ENCODE measurements around the gene SUMF1.

SUMF1 gene

DNA sequence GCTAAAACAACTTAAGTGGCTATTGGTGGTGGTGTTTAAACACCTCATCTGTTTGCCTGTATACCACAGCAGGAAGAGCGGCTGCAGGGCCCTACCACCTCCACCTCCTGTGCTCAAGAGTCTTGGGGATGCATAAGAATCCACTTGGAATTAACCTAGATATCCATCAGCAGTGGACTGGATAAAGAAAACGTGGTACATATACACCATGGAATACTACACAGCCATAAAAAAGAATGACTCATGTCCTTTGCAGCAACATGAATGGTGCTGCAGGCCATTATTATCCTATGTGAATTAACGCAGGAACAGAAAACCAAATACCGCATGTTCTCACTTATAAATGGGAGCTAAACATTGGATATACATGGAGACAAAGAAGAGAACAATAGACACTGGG, 87.1 kb downstream of the SUMF1 start:
- WGBS, 2 donors (ENCODE audit: extremely low coverage in 2 of 2, insufficient read length in 2 of 2, insufficient replicate concordance in 1 of 2) = no CpG with 5 or more reads among the region's 4 CpGs

DNA sequence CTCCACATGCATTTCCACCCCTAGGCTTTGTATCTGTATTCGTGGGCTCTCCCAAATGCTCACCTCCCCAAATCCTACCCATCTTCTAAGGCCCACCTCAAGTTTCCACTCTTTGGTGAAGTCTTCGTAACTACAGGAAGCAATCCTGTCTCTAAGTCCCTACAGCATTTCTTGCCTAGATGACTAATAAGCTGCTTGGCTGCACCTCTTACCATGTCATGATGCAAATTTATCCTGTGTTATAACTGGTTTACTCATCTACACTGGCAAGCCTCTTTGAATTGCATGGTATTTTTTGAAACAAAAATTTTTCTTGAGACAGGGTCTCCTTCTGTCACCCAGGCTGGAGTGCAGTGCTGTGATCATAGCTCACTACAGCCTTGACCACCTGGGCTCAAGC, 90.6 kb downstream of the SUMF1 start:
- no peak overlapping the region for H2BK12ac ChIP-seq (ENCODE audit: low read length)
- no peak overlapping the region for H3K9ac ChIP-seq (ENCODE audit: low read depth, low read length, poor library complexity)
- no peak overlapping the region for H2AK5ac ChIP-seq (ENCODE audit: low read depth, low read length)
- no peak overlapping the region for H3K14ac ChIP-seq (ENCODE audit: low read length)
- H3K27me3 ChIP-seq (ENCODE audit: control insufficient read depth in 3 of 3, insufficient read depth in 3 of 3, low read depth in 1 of 3, low read length in 3 of 3) = no peaks in the 10 kb centered on the region
- no peak overlapping the region for H2BK5ac ChIP-seq (ENCODE audit: low read length)
- no peaks in the 10 kb centered on the region for H3K4me1 ChIP-seq (ENCODE audit: control insufficient read depth in 2 of 2, insufficient read depth in 1 of 2, low read depth in 1 of 2, low read length in 2 of 2)
- H3K4me3 ChIP-seq (ENCODE audit: low read length in 2 of 2) = no peak overlapping the region
- H3K79me1 ChIP-seq (ENCODE audit: low read depth, low read length) = no peaks in the 10 kb centered on the region
- H3K4me2 ChIP-seq (ENCODE audit: insufficient read depth, low read length, poor library complexity, severe bottlenecking) = no peak overlapping the region
- no peak for DNase-seq (ENCODE audit: low spot score)
- WGBS, 2 donors (ENCODE audit: extremely low coverage in 2 of 2, insufficient read length in 2 of 2, insufficient replicate concordance in 1 of 2) = no CpG with 5 or more reads among the region's 2 CpGs
- H2AFZ ChIP-seq (ENCODE audit: low read length) = no peak overlapping the region
- H3K9me3 ChIP-seq (replicated peaks in 1 of 2; ENCODE audit: control insufficient read depth in 2 of 2, insufficient read depth in 1 of 2, low read depth in 1 of 2, low read length in 2 of 2) = peaks cover 0 to 13% of the 10 kb centered on the region in 2 donors
- H4K8ac ChIP-seq (ENCODE audit: low read depth, low read length) = no peak overlapping the region
- H2BK120ac ChIP-seq (ENCODE audit: low read depth, low read length) = no peak overlapping the region
- no peak overlapping the region for H3K27ac ChIP-seq (replicated peaks; ENCODE audit: low read length)
- H3K18ac ChIP-seq (ENCODE audit: low read length) = no peak overlapping the region
- no peaks in the 10 kb centered on the region for H3K36me3 ChIP-seq (replicated peaks in 1 of 2; ENCODE audit: control insufficient read depth in 2 of 2, insufficient read depth in 2 of 2, low read length in 2 of 2)
- no peak overlapping the region for H3K23ac ChIP-seq (ENCODE audit: low read depth, low read length, poor library complexity)
- no peak overlapping the region for H2BK15ac ChIP-seq (ENCODE audit: low read length)
- no peak overlapping the region for H3K4ac ChIP-seq (ENCODE audit: low read length)
- H4K91ac ChIP-seq (ENCODE audit: low read depth, low read length, poor library complexity) = no peak overlapping the region

More for the DNA sequence above, 87.1 kb downstream of the SUMF1 start:
- no peak overlapping the region for H3K27ac ChIP-seq (replicated peaks; ENCODE audit: low read length)
- H2BK120ac ChIP-seq (ENCODE audit: low read depth, low read length) = no peak overlapping the region
- no peak overlapping the region for H3K18ac ChIP-seq (ENCODE audit: low read length)
- no peaks in the 10 kb centered on the region for H3K27me3 ChIP-seq (ENCODE audit: control insufficient read depth in 3 of 3, insufficient read depth in 3 of 3, low read depth in 1 of 3, low read length in 3 of 3)
- H2AK5ac ChIP-seq (ENCODE audit: low read depth, low read length) = no peak overlapping the region
- H3K4me1 ChIP-seq (ENCODE audit: control insufficient read depth in 2 of 2, insufficient read depth in 1 of 2, low read depth in 1 of 2, low read length in 2 of 2) = no peaks in the 10 kb centered on the region
- no peak overlapping the region for H3K14ac ChIP-seq (ENCODE audit: low read length)
- no peak overlapping the region for H3K23ac ChIP-seq (ENCODE audit: low read depth, low read length, poor library complexity)
- no peaks in the 10 kb centered on the region for H3K36me3 ChIP-seq (replicated peaks in 1 of 2; ENCODE audit: control insufficient read depth in 2 of 2, insufficient read depth in 2 of 2, low read length in 2 of 2)
- no peak overlapping the region for H3K4ac ChIP-seq (ENCODE audit: low read length)
- no peak overlapping the region for H2AFZ ChIP-seq (ENCODE audit: low read length)
- no peaks in the 10 kb centered on the region for H3K79me1 ChIP-seq (ENCODE audit: low read depth, low read length)
- H2BK15ac ChIP-seq (ENCODE audit: low read length) = no peak overlapping the region
- H3K4me3 ChIP-seq (ENCODE audit: low read length in 2 of 2) = no peak overlapping the region
- DNase-seq (ENCODE audit: low spot score) = no peak
- no peak overlapping the region for H2BK12ac ChIP-seq (ENCODE audit: low read length)
- H3K9me3 ChIP-seq (replicated peaks in 1 of 2; ENCODE audit: control insufficient read depth in 2 of 2, insufficient read depth in 1 of 2, low read depth in 1 of 2, low read length in 2 of 2) = no peaks in the 10 kb centered on the region
- H4K8ac ChIP-seq (ENCODE audit: low read depth, low read length) = no peak overlapping the region
- H2BK5ac ChIP-seq (ENCODE audit: low read length) = no peak overlapping the region
- H4K91ac ChIP-seq (ENCODE audit: low read depth, low read length, poor library complexity) = no peak overlapping the region
- no peak overlapping the region for H3K4me2 ChIP-seq (ENCODE audit: insufficient read depth, low read length, poor library complexity, severe bottlenecking)
- no peak overlapping the region for H3K9ac ChIP-seq (ENCODE audit: low read depth, low read length, poor library complexity)

DNA sequence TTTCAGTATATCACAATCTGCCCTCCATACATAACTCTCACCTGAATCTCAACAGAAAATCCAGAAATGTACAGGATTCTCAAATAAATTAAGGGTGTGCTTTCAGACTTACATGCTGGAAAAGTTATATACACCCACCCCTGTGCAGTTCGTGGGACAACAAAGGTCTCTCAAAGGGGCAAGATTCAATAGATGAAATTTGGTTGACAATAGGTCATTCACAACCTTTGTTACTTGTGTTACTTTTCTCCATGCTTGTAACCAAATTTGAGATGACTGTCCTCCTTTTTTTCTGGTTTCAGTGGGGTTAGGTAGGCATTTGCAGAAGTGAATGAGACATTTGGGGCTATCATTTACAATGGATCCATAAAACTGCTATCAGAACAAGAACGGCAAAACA, 91.2 kb downstream of the SUMF1 start:
- DNase-seq (ENCODE audit: low spot score) = no peak
- no peak overlapping the region for H3K27ac ChIP-seq (replicated peaks; ENCODE audit: low read length)
- no peak overlapping the region for H2BK12ac ChIP-seq (ENCODE audit: low read length)
- H2BK5ac ChIP-seq (ENCODE audit: low read length) = no peak overlapping the region
- no peak overlapping the region for H3K23ac ChIP-seq (ENCODE audit: low read depth, low read length, poor library complexity)
- no peak overlapping the region for H3K4me3 ChIP-seq (ENCODE audit: low read length in 2 of 2)
- WGBS, 2 donors (ENCODE audit: extremely low coverage in 2 of 2, insufficient read length in 2 of 2, insufficient replicate concordance in 1 of 2) = no CpG with 5 or more reads among the region's 2 CpGs
- H3K4me2 ChIP-seq (ENCODE audit: insufficient read depth, low read length, poor library complexity, severe bottlenecking) = no peak overlapping the region
- no peak overlapping the region for H3K14ac ChIP-seq (ENCODE audit: low read length)
- no peak overlapping the region for H4K91ac ChIP-seq (ENCODE audit: low read depth, low read length, poor library complexity)
- H2AFZ ChIP-seq (ENCODE audit: low read length) = no peak overlapping the region
- H3K27me3 ChIP-seq (ENCODE audit: control insufficient read depth in 3 of 3, insufficient read depth in 3 of 3, low read depth in 1 of 3, low read length in 3 of 3) = no peaks in the 10 kb centered on the region
- H2BK120ac ChIP-seq (ENCODE audit: low read depth, low read length) = no peak overlapping the region
- H3K9me3 ChIP-seq (replicated peaks in 1 of 2; ENCODE audit: control insufficient read depth in 2 of 2, insufficient read depth in 1 of 2, low read depth in 1 of 2, low read length in 2 of 2) = peaks cover 0 to 13% of the 10 kb centered on the region in 2 donors
- H2BK15ac ChIP-seq (ENCODE audit: low read length) = no peak overlapping the region
- no peak overlapping the region for H4K8ac ChIP-seq (ENCODE audit: low read depth, low read length)
- H3K9ac ChIP-seq (ENCODE audit: low read depth, low read length, poor library complexity) = no peak overlapping the region
- H3K4me1 ChIP-seq (ENCODE audit: control insufficient read depth in 2 of 2, insufficient read depth in 1 of 2, low read depth in 1 of 2, low read length in 2 of 2) = no peaks in the 10 kb centered on the region
- H3K18ac ChIP-seq (ENCODE audit: low read length) = no peak overlapping the region
- no peak overlapping the region for H2AK5ac ChIP-seq (ENCODE audit: low read depth, low read length)
- no peaks in the 10 kb centered on the region for H3K36me3 ChIP-seq (replicated peaks in 1 of 2; ENCODE audit: control insufficient read depth in 2 of 2, insufficient read depth in 2 of 2, low read length in 2 of 2)
- H3K79me1 ChIP-seq (ENCODE audit: low read depth, low read length) = no peaks in the 10 kb centered on the region
- H3K4ac ChIP-seq (ENCODE audit: low read length) = no peak overlapping the region

DNA sequence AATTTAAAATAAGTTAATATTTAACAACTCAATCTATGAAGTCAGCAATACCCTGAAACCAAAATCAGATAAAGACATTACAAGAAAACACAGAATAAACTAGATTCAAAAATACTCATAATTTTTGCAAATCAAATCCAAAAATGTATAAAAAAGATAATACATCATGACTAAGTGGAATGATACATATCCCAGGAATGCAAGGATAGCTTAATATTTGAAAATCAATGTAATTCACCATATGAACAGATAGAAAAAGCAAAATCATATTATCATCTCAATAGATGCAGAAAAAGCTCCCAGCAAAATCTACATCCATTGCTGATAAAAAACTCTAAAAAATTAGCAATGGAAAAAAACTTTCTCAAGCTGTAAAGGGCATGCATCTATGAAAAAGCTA, 93.4 kb downstream of the SUMF1 start:
- Histone ChIP-seq H3K27me3 (ENCODE audit: control insufficient read depth in 3 of 3, insufficient read depth in 3 of 3, low read depth in 1 of 3, low read length in 3 of 3) (no peaks in the 10 kb centered on the region), H3K4ac (ENCODE audit: low read length) (no peak overlapping the region)

More for the DNA sequence above, 93.4 kb downstream of the SUMF1 start:
- Histone ChIP-seq H3K4me1 (ENCODE audit: control insufficient read depth in 2 of 2, insufficient read depth in 1 of 2, low read depth in 1 of 2, low read length in 2 of 2) (no peaks in the 10 kb centered on the region), H3K9ac (ENCODE audit: low read depth, low read length, poor library complexity) (no peak overlapping the region), H3K14ac (ENCODE audit: low read length) (no peak overlapping the region), H3K79me1 (ENCODE audit: low read depth, low read length) (no peaks in the 10 kb centered on the region), H3K4me3 (ENCODE audit: low read length in 2 of 2) (no peak overlapping the region), H2AFZ (ENCODE audit: low read length) (no peak overlapping the region), H4K91ac (ENCODE audit: low read depth, low read length, poor library complexity) (no peak overlapping the region), H2BK120ac (ENCODE audit: low read depth, low read length) (no peak overlapping the region), H3K36me3 (replicated peaks in 1 of 2; ENCODE audit: control insufficient read depth in 2 of 2, insufficient read depth in 2 of 2, low read length in 2 of 2) (no peaks in the 10 kb centered on the region), H3K23ac (ENCODE audit: low read depth, low read length, poor library complexity) (no peak overlapping the region), H2BK15ac (ENCODE audit: low read length) (no peak overlapping the region), H3K27ac (replicated peaks; ENCODE audit: low read length) (no peak overlapping the region), H3K9me3 (replicated peaks in 1 of 2; ENCODE audit: control insufficient read depth in 2 of 2, insufficient read depth in 1 of 2, low read depth in 1 of 2, low read length in 2 of 2) (peaks cover 0 to 13% of the 10 kb centered on the region in 2 donors), H2BK5ac (ENCODE audit: low read length) (no peak overlapping the region), H4K8ac (ENCODE audit: low read depth, low read length) (no peak overlapping the region), H2AK5ac (ENCODE audit: low read depth, low read length) (no peak overlapping the region), H2BK12ac (ENCODE audit: low read length) (no peak overlapping the region), H3K18ac (ENCODE audit: low read length) (no peak overlapping the region), H3K4me2 (ENCODE audit: insufficient read depth, low read length, poor library complexity, severe bottlenecking) (no peak overlapping the region)
- DNase-seq (ENCODE audit: low spot score) = no peak

Measured in neuronal stem cell (in vitro differentiated cells).